PC-3 (cell line): ENCODE measurements around the gene STEAP2. TPM values are rescaled to one million over a fixed set of nuclear protein-coding genes. Genes with fewer than 3 reads are reported as not detected.

Source experiments
- ATAC-seq: fragments of 200-7000 bp; cut with Tn5 transposase; 2 replicates; pipeline ENCODE4 v1.9.1; 2020; ENCODE audit warnings: mild to moderate bottlenecking, moderate library complexity
- BruUV-seq: library from RNA; stranded (reverse); fragments of 400-500 nt; replicated peaks from 2 replicates; lab custom pipeline; 2021; lab: Mats Ljungman, UMichigan
- CTCF ChIA-PET: fragments of 300-600 bp; sonication (Branson Sonifier 250); formaldehyde crosslinking; loops from one replicate; lab custom pipeline; 2022; ENCODE audit warnings: antibody characterized with exemption; lab: Charles Lee
- POLR2A ChIA-PET: fragments of 300-600 bp; sonication (Branson Sonifier 250); formaldehyde crosslinking; loops from one replicate; lab custom pipeline; 2022; ENCODE audit warnings: antibody characterized with exemption; ENCODE audit not compliant: unreplicated experiment; lab: Charles Lee
- DNase-seq: peaks from one replicate; pipeline ENCODE4 v3.0.0-alpha.2; 2015
- H2AFZ ChIP-seq: fragments of 300-600 bp; sonication (generic); 2 replicates; pipeline ENCODE4 v1.6.0; 2016; ENCODE audit warnings: antibody characterized with exemption, low read length
- H3F3A ChIP-seq: fragments of 300-600 bp; sonication (generic); one replicate; pipeline ENCODE4 v1.6.0; 2017; ENCODE audit warnings: antibody characterized with exemption, low read length, control low read depth, mild to moderate bottlenecking; ENCODE audit not compliant: unreplicated experiment
- H3K27ac ChIP-seq: fragments of 300-600 bp; sonication (generic); 2 replicates; pipeline ENCODE4 v1.5.1; 2016; ENCODE audit warnings: mild to moderate bottlenecking, low read length
- H3K27me3 ChIP-seq: fragments of 300-600 bp; sonication (generic); 2 replicates; pipeline ENCODE4 v1.6.1; 2016; ENCODE audit warnings: low read length, mixed read lengths
- H3K36me3 ChIP-seq: fragments of 300-600 bp; sonication (generic); 2 replicates; pipeline ENCODE4 v1.6.1; 2016; ENCODE audit warnings: low read depth, mixed run types, low read length, mixed read lengths
- H3K4me1 ChIP-seq: fragments of 300-600 bp; sonication (generic); 2 replicates; pipeline ENCODE4 v1.5.1; 2016; ENCODE audit warnings: low read length; ENCODE audit not compliant: insufficient read depth
- H3K4me2 ChIP-seq: fragments of 300-600 bp; sonication (generic); 2 replicates; pipeline ENCODE4 v1.6.0; 2016; ENCODE audit warnings: low read length
- H3K4me3 ChIP-seq: fragments of 300-600 bp; sonication (generic); 2 replicates; pipeline ENCODE4 v1.5.1; 2016; ENCODE audit warnings: mild to moderate bottlenecking, low read length, mixed read lengths
- H3K79me2 ChIP-seq: fragments of 300-600 bp; sonication (generic); 2 replicates; pipeline ENCODE4 v1.6.1; 2017; ENCODE audit warnings: low read length, mixed read lengths
- H3K9ac ChIP-seq: fragments of 300-600 bp; sonication (generic); 2 replicates; pipeline ENCODE4 v1.6.0; 2016; ENCODE audit warnings: mild to moderate bottlenecking, low read length
- H3K9me2 ChIP-seq: fragments of 300-600 bp; sonication (generic); replicated peaks from 2 replicates; pipeline ENCODE4 v1.6.1; 2016; ENCODE audit warnings: mixed run types, low read length, mixed read lengths
- H3K9me3 ChIP-seq: fragments of 300-600 bp; sonication (generic); 2 replicates; pipeline ENCODE4 v1.6.1; 2016; ENCODE audit warnings: low read length, mixed read lengths
- H4K20me1 ChIP-seq: fragments of 300-600 bp; sonication (generic); 2 replicates; pipeline ENCODE4 v1.6.1; 2016; ENCODE audit warnings: low read length, mixed read lengths
- CTCF ChIP-seq: fragments of 300-600 bp; sonication (generic); conservative IDR thresholded peaks from 2 replicates; pipeline ENCODE4 v1.5.1; 2017; ENCODE audit warnings: antibody characterized with exemption, low read depth, mild to moderate bottlenecking, low read length
- EZH2 ChIP-seq: fragments of 300-600 bp; sonication (generic); IDR thresholded peaks from one replicate; pipeline ENCODE4 v1.6.1; 2017; ENCODE audit warnings: antibody characterized with exemption, mild to moderate bottlenecking, low read length; ENCODE audit not compliant: unreplicated experiment
- EZH2phosphoT487 ChIP-seq: fragments of 300-600 bp; sonication (generic); IDR thresholded peaks from 2 replicates; pipeline ENCODE4 v1.6.1; 2018; ENCODE audit warnings: mild to moderate bottlenecking, antibody characterized with exemption, low read length, borderline replicate concordance
- intact Hi-C: fragments of 100-400 bp; cut with micrococcal nuclease; formaldehyde crosslinking; loops from 2 replicates; pipeline ENCODE4 v1.9.0; 2023
- total RNA-seq: library from RNA; depleted of rRNA; stranded (reverse); fragments of >200 nt; gene quantifications from 2 replicates; pipeline ENCODE4 v1.2.3, GENCODE V29; 2014

The STEAP2 gene
- total RNA-seq, 1 experiment from 2014 or later = 7.0 TPM

- H4K20me1 ChIP-seq = no peaks in the 10 kb centered on the region
- no TSS peak for BruUV-seq
- no peak overlapping the region for H3K9ac ChIP-seq
- intact Hi-C loops = no loop called here
- ATAC-seq (no peak), DNase-seq (no peak)
- H3K27me3 ChIP-seq = no peaks in the 10 kb centered on the region
- H3K9me2 ChIP-seq = no peaks in the 10 kb centered on the region
- H3K27ac ChIP-seq = no peak overlapping the region
- no peaks in the 10 kb centered on the region for H3K79me2 ChIP-seq
- H2AFZ ChIP-seq = no peak overlapping the region
- ChIA-PET POLR2A (no interaction called here), CTCF (no interaction called here)
- H3K9me3 ChIP-seq = no peaks in the 10 kb centered on the region
- H3K4me3 ChIP-seq = no peak overlapping the region
- H3K36me3 ChIP-seq = no peaks in the 10 kb centered on the region
- TF ChIP-seq EZH2phosphoT487 (no peak), CTCF (no peak), EZH2 (no peak)
- no peaks in the 10 kb centered on the region for H3F3A ChIP-seq
- H3K4me1 ChIP-seq = no peaks in the 10 kb centered on the region
- no peak overlapping the region for H3K4me2 ChIP-seq
These were observed 16.4 kb upstream of the STEAP2 start for GRCh38 chr7:90194911-90195809.

GRCh38 chr7:90201500-90202195 lies 9.9 kb upstream of the STEAP2 start:
- CTCF ChIA-PET = no interaction called here
- TF ChIP-seq EZH2 (no peak), CTCF (no peak), EZH2phosphoT487 (no peak)

More at GRCh38 chr7:90201500-90202195, 9.9 kb upstream of the STEAP2 start:
- Histone ChIP-seq H3K4me2 (no peak overlapping the region), H3K79me2 (no peaks in the 10 kb centered on the region), H3K27ac (no peak overlapping the region), H2AFZ (no peak overlapping the region), H3F3A (peaks cover 3% of the 10 kb centered on the region), H3K9me3 (no peaks in the 10 kb centered on the region), H3K27me3 (no peaks in the 10 kb centered on the region), H4K20me1 (no peaks in the 10 kb centered on the region), H3K36me3 (no peaks in the 10 kb centered on the region), H3K9me2 (no peaks in the 10 kb centered on the region), H3K4me3 (no peak overlapping the region), H3K9ac (no peak overlapping the region), H3K4me1 (no peaks in the 10 kb centered on the region)
- POLR2A ChIA-PET = no interaction called here
- ATAC-seq (no peak), DNase-seq (no peak)
- intact Hi-C loops = no loop called here
- BruUV-seq = no TSS peak
